Right lobe of liver (tissue), 4 donors: ENCODE results near the gene TCAF1.

Experiments used
- POLR2A ChIP-seq: fragments of 450-650 bp; IDR thresholded peaks from one replicate; pipeline ENCODE4 v1.6.1; 2017; ENCODE audit warnings: antibody characterized with exemption, mild to moderate bottlenecking
- TF ChIP-seq, protein P1 (sequence below), 4 donors: fragments of 200-600 bp in 3 of 4; fragments of 450-650 bp in 1 of 4; IDR thresholded peaks; one replicate each; pipeline versions ENCODE4 v1.5.1 to v1.8.0; 2016 to 2022; ENCODE audit warnings: antibody characterized with exemption in 4 of 4, mild to moderate bottlenecking in 2 of 4
- donor health status: DM: no; HTN: no; CAD: no.
- donor health status: DM: no; HTN: no; CAD: no.
- donor health status: DM: no; HTN: yes; CAD: no.

DNA sequence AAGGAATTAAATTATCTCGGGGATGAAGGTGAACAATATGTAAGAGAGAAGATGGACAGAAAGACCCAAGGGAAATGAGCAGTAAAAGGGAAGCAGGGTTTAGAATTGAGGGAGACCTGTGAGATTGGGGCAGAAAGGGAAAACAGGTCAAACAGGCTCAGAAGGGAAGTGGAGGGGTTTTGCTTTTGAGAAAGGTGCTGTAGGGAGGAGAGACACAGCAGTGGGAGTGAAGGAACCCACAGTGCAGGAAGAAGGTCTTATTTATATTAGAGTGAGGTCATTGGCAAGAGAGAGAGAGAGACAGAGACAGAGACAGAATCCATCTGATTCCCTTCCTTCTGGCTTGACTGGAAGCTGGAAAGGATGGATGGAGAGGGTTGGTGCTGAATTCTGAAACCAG, 3.5 kb upstream of the TCAF1 start:
- TF ChIP-seq, protein P1, sequence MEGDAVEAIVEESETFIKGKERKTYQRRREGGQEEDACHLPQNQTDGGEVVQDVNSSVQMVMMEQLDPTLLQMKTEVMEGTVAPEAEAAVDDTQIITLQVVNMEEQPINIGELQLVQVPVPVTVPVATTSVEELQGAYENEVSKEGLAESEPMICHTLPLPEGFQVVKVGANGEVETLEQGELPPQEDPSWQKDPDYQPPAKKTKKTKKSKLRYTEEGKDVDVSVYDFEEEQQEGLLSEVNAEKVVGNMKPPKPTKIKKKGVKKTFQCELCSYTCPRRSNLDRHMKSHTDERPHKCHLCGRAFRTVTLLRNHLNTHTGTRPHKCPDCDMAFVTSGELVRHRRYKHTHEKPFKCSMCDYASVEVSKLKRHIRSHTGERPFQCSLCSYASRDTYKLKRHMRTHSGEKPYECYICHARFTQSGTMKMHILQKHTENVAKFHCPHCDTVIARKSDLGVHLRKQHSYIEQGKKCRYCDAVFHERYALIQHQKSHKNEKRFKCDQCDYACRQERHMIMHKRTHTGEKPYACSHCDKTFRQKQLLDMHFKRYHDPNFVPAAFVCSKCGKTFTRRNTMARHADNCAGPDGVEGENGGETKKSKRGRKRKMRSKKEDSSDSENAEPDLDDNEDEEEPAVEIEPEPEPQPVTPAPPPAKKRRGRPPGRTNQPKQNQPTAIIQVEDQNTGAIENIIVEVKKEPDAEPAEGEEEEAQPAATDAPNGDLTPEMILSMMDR (IDR thresholded peaks at IDR 0.05) = no peak
- no peak for TF ChIP-seq POLR2A
